ENCODE data around the gene PDK4. TPM values are rescaled to one million over a fixed set of nuclear protein-coding genes. Genes with fewer than 3 reads are reported as not detected.

Gene PDK4
- polyA plus RNA-seq, 3 donors = 2.2 to 26.0 (median 12.4) TPM

- no peak overlapping the region for H3K9ac ChIP-seq (ENCODE audit: insufficient read depth, low read length, poor library complexity, severe bottlenecking)
- H3K27ac Mint-ChIP-seq = peak overlapping the region in 1 of 7 donors; percentile 54
- no peak overlapping the region for H3K4me3 Mint-ChIP-seq
- no peak for TF ChIP-seq CTCF (IDR thresholded peaks at IDR 0.05)
- peaks cover 48% of the 10 kb centered on the region for H4K20me1 ChIP-seq (ENCODE audit: insufficient read depth, low read length)
- H3K27me3 Mint-ChIP-seq (ENCODE audit: low read depth in 3 of 3) = no peaks in the 10 kb centered on the region
- no peaks in the 10 kb centered on the region for H3K4me1 Mint-ChIP-seq
- peaks cover 51 to 58% of the 10 kb centered on the region in 2 donors for H3K36me3 ChIP-seq (replicated peaks in 1 of 2; ENCODE audit: control insufficient read depth in 1 of 2, insufficient read depth in 2 of 2, low read length in 2 of 2)
- no peaks in the 10 kb centered on the region for H3K9me3 Mint-ChIP-seq
- H3K4me1 ChIP-seq (ENCODE audit: control insufficient read depth in 1 of 2, insufficient read depth in 2 of 2, low read length in 2 of 2) = no peaks in the 10 kb centered on the region
- no peak overlapping the region for H3K4me3 ChIP-seq (replicated peaks in 1 of 3; ENCODE audit: low read depth in 2 of 3, low read length in 3 of 3)
- no peak for DNase-seq
- no peaks in the 10 kb centered on the region for H3K79me2 ChIP-seq (ENCODE audit: insufficient read depth, low read length)
- no CpG with 5 or more reads among the region's 4 CpGs for WGBS (ENCODE audit: insufficient coverage)
- H3K27me3 ChIP-seq (ENCODE audit: control insufficient read depth in 2 of 2, insufficient read depth in 2 of 2, low read length in 2 of 2) = no peaks in the 10 kb centered on the region
- no peak overlapping the region for H2AFZ ChIP-seq (ENCODE audit: insufficient read depth, low read depth, low read length, poor library complexity, severe bottlenecking)
- no peaks in the 10 kb centered on the region for H3K9me3 ChIP-seq (replicated peaks in 1 of 2; ENCODE audit: control insufficient read depth in 1 of 2, insufficient read depth in 1 of 2, low read length in 2 of 2)
- intact Hi-C loops (cut with micrococcal nuclease) = no loop called here
- H3K36me3 Mint-ChIP-seq = peaks cover 54% of the 10 kb centered on the region in 2 donors
- peak overlapping the region in 1 of 2 donors; percentile 12 for H3K27ac ChIP-seq (ENCODE audit: low read depth in 1 of 2, low read length in 2 of 2)
- H3K4me2 ChIP-seq (replicated peaks; ENCODE audit: extremely low read depth, low read length, poor library complexity, severe bottlenecking) = no peak overlapping the region
Measured at GRCh38 chr7:95582578-95583293, 13.6 kb downstream of the PDK4 start.

DNA sequence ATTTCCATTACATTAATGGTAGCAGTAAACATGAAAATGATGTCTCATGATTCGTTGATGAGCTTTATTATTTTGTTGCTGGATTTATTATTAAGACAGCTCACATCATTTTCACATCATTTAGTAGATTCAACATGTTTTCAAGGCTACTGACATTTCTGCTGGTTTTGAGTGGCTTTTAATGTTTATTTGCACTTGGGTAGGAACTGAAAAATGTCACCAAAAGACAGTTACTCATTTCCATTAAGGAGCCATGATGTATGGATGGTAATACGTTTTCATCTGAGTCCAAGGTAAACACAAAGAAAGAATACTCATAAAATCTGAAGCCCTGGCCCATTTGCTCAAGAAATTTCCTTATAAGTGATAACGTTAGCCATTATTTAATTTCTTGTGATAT lies 14.8 kb downstream of the PDK4 start:
- WGBS (ENCODE audit: insufficient coverage) = no CpG with 5 or more reads among the region's 3 CpGs
- Histone ChIP-seq H3K9ac (ENCODE audit: insufficient read depth, low read length, poor library complexity, severe bottlenecking) (no peak overlapping the region), H3K4me1 (ENCODE audit: control insufficient read depth in 1 of 2, insufficient read depth in 2 of 2, low read length in 2 of 2) (no peaks in the 10 kb centered on the region), H3K36me3 (replicated peaks in 1 of 2; ENCODE audit: control insufficient read depth in 1 of 2, insufficient read depth in 2 of 2, low read length in 2 of 2) (peaks cover 38 to 46% of the 10 kb centered on the region in 2 donors), H3K27me3 (ENCODE audit: control insufficient read depth in 2 of 2, insufficient read depth in 2 of 2, low read length in 2 of 2) (no peaks in the 10 kb centered on the region), H3K4me3 (replicated peaks in 1 of 3; ENCODE audit: low read depth in 2 of 3, low read length in 3 of 3) (no peak overlapping the region), H4K20me1 (ENCODE audit: insufficient read depth, low read length) (peaks cover 36% of the 10 kb centered on the region), H2AFZ (ENCODE audit: insufficient read depth, low read depth, low read length, poor library complexity, severe bottlenecking) (no peak overlapping the region), H3K9me3 (replicated peaks in 1 of 2; ENCODE audit: control insufficient read depth in 1 of 2, insufficient read depth in 1 of 2, low read length in 2 of 2) (no peaks in the 10 kb centered on the region), H3K79me2 (ENCODE audit: insufficient read depth, low read length) (no peaks in the 10 kb centered on the region), H3K4me2 (replicated peaks; ENCODE audit: extremely low read depth, low read length, poor library complexity, severe bottlenecking) (no peak overlapping the region), H3K27ac (ENCODE audit: low read depth in 1 of 2, low read length in 2 of 2) (no peak overlapping the region)
- Mint-ChIP-seq H3K4me3 (no peak overlapping the region), H3K4me1 (no peaks in the 10 kb centered on the region), H3K27ac (no peak overlapping the region), H3K9me3 (no peaks in the 10 kb centered on the region), H3K27me3 (ENCODE audit: low read depth in 3 of 3) (no peaks in the 10 kb centered on the region), H3K36me3 (peaks cover 41% of the 10 kb centered on the region in 2 donors)
- DNase-seq = no peak
- intact Hi-C loops (cut with micrococcal nuclease) = no loop called here
- no peak for TF ChIP-seq CTCF (IDR thresholded peaks at IDR 0.05)

All from CD14-positive monocyte (primary cell).